K562 (cell line): ENCODE results near the gene PDE4A. TPM values are rescaled to one million over a fixed set of nuclear protein-coding genes. Genes with fewer than 3 reads are reported as not detected.
A peak's percentile ranks its signal among the peaks of the same experiment; 100 is the strongest.

ENCODE experiments used
- BRF1 ChIP-seq: IDR thresholded peaks from 3 replicates; pipeline ENCODE4 v1.6.1; 2011; ENCODE audit warnings: borderline replicate concordance, mild to moderate bottlenecking; ENCODE audit not compliant: insufficient read length; ENCODE audit errors: extremely low read depth
- CREB5 ChIP-seq: fragments of 250-450 bp; sonication (Bioruptor Pico); IDR thresholded peaks from 2 replicates; pipeline ENCODE4 v1.5.0; 2020; ENCODE audit warnings: mild to moderate bottlenecking
- E2F8 ChIP-seq: fragments of 450-650 bp; IDR thresholded peaks from 2 replicates; pipeline ENCODE4 v1.7.1; 2018; ENCODE audit warnings: mild to moderate bottlenecking, low read depth; ENCODE audit not compliant: partially characterized antibody
- GABPB1 ChIP-seq: sonication (generic); formaldehyde crosslinking; IDR thresholded peaks from 2 replicates; pipeline ENCODE4 v1.8.0; 2022; ENCODE audit warnings: mild to moderate bottlenecking, missing genetic modification reagents
- GTF2A2 ChIP-seq: IDR thresholded peaks from 2 replicates; pipeline ENCODE4 v1.6.1; 2016; ENCODE audit warnings: mild to moderate bottlenecking, missing genetic modification characterization, missing compliant biosample characterization
- HCFC1 ChIP-seq: IDR thresholded peaks from 2 replicates; pipeline ENCODE4 v1.6.1; 2012; ENCODE audit warnings: low read depth, low read length, improper control_type of control experiment
- HNRNPLL ChIP-seq: fragments of 200-400 bp; formaldehyde crosslinking; IDR thresholded peaks from 2 replicates; pipeline ENCODE4 v1.6.1; 2017; ENCODE audit warnings: low read length, low read depth, mild to moderate bottlenecking; ENCODE audit not compliant: poor library complexity, severe bottlenecking
- KLF13 ChIP-seq: fragments of 450-650 bp; IDR thresholded peaks from 2 replicates; pipeline ENCODE4 v1.6.1; 2016; ENCODE audit warnings: missing genetic modification characterization, low read depth, mild to moderate bottlenecking, missing compliant biosample characterization, moderate library complexity, borderline replicate concordance
- MAX ChIP-seq: sonication (generic); formaldehyde crosslinking; IDR thresholded peaks from 2 replicates; pipeline ENCODE4 v1.9.0; 2022; ENCODE audit warnings: mild to moderate bottlenecking, missing genetic modification reagents
- MBD2 ChIP-seq: sonication (generic); IDR thresholded peaks from 2 replicates; pipeline ENCODE4 v1.6.1; 2016; ENCODE audit warnings: low read depth, borderline replicate concordance
- NR0B1 ChIP-seq: fragments of 450-650 bp; IDR thresholded peaks from one replicate; pipeline ENCODE4 v1.6.1; 2018; ENCODE audit warnings: mild to moderate bottlenecking, moderate library complexity; ENCODE audit not compliant: partially characterized antibody
- POLR2G ChIP-seq: fragments of 200-400 bp; formaldehyde crosslinking; IDR thresholded peaks from 2 replicates; pipeline ENCODE4 v1.6.1; 2017; ENCODE audit warnings: low read depth, mild to moderate bottlenecking, antibody characterized with exemption, low read length, moderate library complexity
- SMARCB1 ChIP-seq: IDR thresholded peaks from 2 replicates; pipeline ENCODE4 v1.6.1; 2011; ENCODE audit warnings: improper control_type of control experiment, low read depth; ENCODE audit not compliant: insufficient read length
- TCF7L2 ChIP-seq: fragments of 150-350 bp; IDR thresholded peaks from 2 replicates; pipeline ENCODE4 v1.6.1; 2016; ENCODE audit warnings: low read depth, mild to moderate bottlenecking, low read length, moderate library complexity
- YBX1 ChIP-seq: fragments of 450-650 bp; IDR thresholded peaks from 2 replicates; pipeline ENCODE4 v1.7.1; 2016; ENCODE audit warnings: mild to moderate bottlenecking
- ZMIZ1 ChIP-seq, 2 experiments: fragments of 150-350 bp in 1 of 2; IDR thresholded peaks; 2 replicates each; pipeline ENCODE4 v1.6.1; 2012 to 2016; ENCODE audit warnings: low read depth in 2 of 2, low read length in 2 of 2, mild to moderate bottlenecking in 1 of 2, moderate library complexity in 1 of 2
- polyA plus RNA-seq, 8 experiments: library from polyadenylated mRNA; depleted of rRNA in 4 of 8; stranded (reverse) in 5 of 8; unstranded in 3 of 8; fragments of >200 nt; fragmentation: Nextera tagmentation in 2 of 8; fragmentation: Illumina TruSeq in 1 of 8; extraction: Ambion mirVana in 2 of 8; extraction: Trizol in 1 of 8; gene quantifications; 2 replicates each; pipeline versions ENCODE4 v1.2.1 to v1.2.3, GENCODE V29; 2011 to 2014; ENCODE audit warnings: inconsistent platforms in 1 of 8, missing spikeins in 1 of 8
- total RNA-seq, 7 experiments: library from RNA; depleted of rRNA in 6 of 7; stranded (reverse); fragments of >200 nt in 6 of 7; fragmentation: Illumina TruSeq in 2 of 7; extraction: Trizol in 2 of 7; gene quantifications; 2 replicates each; pipeline versions ENCODE4 v1.2.1 to v1.2.3, GENCODE V29; 2011 to 2021; ENCODE audit warnings: low replicate concordance in 1 of 7

PDE4A gene
- total and polyA plus RNA-seq, 9 of the 15 experiments (the other 6 are each of a cell fraction or from before 2014, with no cell fraction given): 0.66 to 26.9 (median 4.6) TPM

GRCh38 chr19:10403137-10404021, 17.0 kb upstream of the PDE4A start, which contains the start of gene CDC37 (continued):
- TF ChIP-seq GABPB1: peak; percentile 95
- TF ChIP-seq KLF13: peak; percentile 77; the same call in 1 of the 2 replicates
- no peak for TF ChIP-seq NR0B1
- no peak for TF ChIP-seq YBX1
- TF ChIP-seq HCFC1: peak; percentile 70
- TF ChIP-seq MBD2: peak; percentile 55; the same call in 1 of the 2 replicates
- TF ChIP-seq CREB5 (CRISPR knock-in tag): no peak
- peak; percentile 96 for TF ChIP-seq E2F8
- TF ChIP-seq GTF2A2 (tag): no peak
- no peak for TF ChIP-seq SMARCB1
- TF ChIP-seq MAX (CRISPR knock-in tag): peak; percentile 74
- peak; percentile 96 for TF ChIP-seq POLR2G
- TF ChIP-seq TCF7L2: no peak
- no peak for TF ChIP-seq ZMIZ1 (IDR thresholded peaks at IDR 0.05; ENCODE audit: low read depth in 2 of 2, low read length in 2 of 2)
- peak; percentile 91 for TF ChIP-seq HNRNPLL
- TF ChIP-seq BRF1: no peak
